K562 (cell line): ENCODE data around the gene AMPD3. TPM values are rescaled to one million over a fixed set of nuclear protein-coding genes. Genes with fewer than 3 reads are reported as not detected.

Experiments used
- ATF6 ChIP-seq: sonication (generic); formaldehyde crosslinking; IDR thresholded peaks from 2 replicates; pipeline ENCODE4 v1.4.0; 2020; ENCODE audit warnings: mild to moderate bottlenecking, missing genetic modification reagents
- EWSR1 ChIP-seq: fragments of 450-650 bp; IDR thresholded peaks from 2 replicates; pipeline ENCODE4 v1.6.1; 2018; ENCODE audit warnings: borderline replicate concordance, mild to moderate bottlenecking, low read depth, moderate library complexity; ENCODE audit not compliant: partially characterized antibody
- GTF2A2 ChIP-seq: IDR thresholded peaks from 2 replicates; pipeline ENCODE4 v1.6.1; 2016; ENCODE audit warnings: mild to moderate bottlenecking, missing genetic modification characterization, missing compliant biosample characterization
- HOXB6 ChIP-seq: fragments of 250-450 bp; sonication (Bioruptor Pico); IDR thresholded peaks from 2 replicates; pipeline ENCODE4 v1.5.1; 2022; ENCODE audit warnings: mild to moderate bottlenecking, borderline replicate concordance
- MTA1 ChIP-seq: fragments of 450-650 bp; IDR thresholded peaks from 2 replicates; pipeline ENCODE4 v1.6.1; 2017; ENCODE audit warnings: borderline replicate concordance
- ZFP36 ChIP-seq: fragments of 150-350 bp; IDR thresholded peaks from 2 replicates; pipeline ENCODE4 v1.6.1; 2018; ENCODE audit warnings: low read length, low read depth; ENCODE audit not compliant: partially characterized antibody
- polyA plus RNA-seq, 8 experiments: library from polyadenylated mRNA; depleted of rRNA in 4 of 8; stranded (reverse) in 5 of 8; unstranded in 3 of 8; fragments of >200 nt; fragmentation: Nextera tagmentation in 2 of 8; fragmentation: Illumina TruSeq in 1 of 8; extraction: Ambion mirVana in 2 of 8; extraction: Trizol in 1 of 8; gene quantifications; 2 replicates each; pipeline versions ENCODE4 v1.2.1 to v1.2.3, GENCODE V29; 2011 to 2014; ENCODE audit warnings: inconsistent platforms in 1 of 8, missing spikeins in 1 of 8
- total RNA-seq, 7 experiments: library from RNA; depleted of rRNA in 6 of 7; stranded (reverse); fragments of >200 nt in 6 of 7; fragmentation: Illumina TruSeq in 2 of 7; extraction: Trizol in 2 of 7; gene quantifications; 2 replicates each; pipeline versions ENCODE4 v1.2.1 to v1.2.3, GENCODE V29; 2011 to 2021; ENCODE audit warnings: low replicate concordance in 1 of 7
- TF ChIP-seq, protein P1 (sequence below), 3 experiments: fragments of 200-800 bp in 1 of 3; fragments of 250-450 bp in 1 of 3; fragments of 450-650 bp in 1 of 3; sonication (Bioruptor Pico) in 1 of 3; sonication (Bioruptor generic) in 1 of 3; formaldehyde crosslinking in 1 of 3; IDR thresholded peaks; 2 replicates each; pipeline versions ENCODE4 v1.6.1 to v1.8.0; 2016 to 2022; ENCODE audit warnings: mild to moderate bottlenecking in 2 of 3, missing genetic modification characterization in 2 of 3, missing compliant biosample characterization in 1 of 3, moderate library complexity in 1 of 3
- TF ChIP-seq, protein P2 (sequence below): fragments of 250-450 bp; sonication (Bioruptor Pico); IDR thresholded peaks from 2 replicates; pipeline ENCODE4 v1.5.0; 2022; ENCODE audit warnings: mild to moderate bottlenecking
- TF ChIP-seq, protein P3 (sequence below): fragments of 450-650 bp; IDR thresholded peaks from 2 replicates; pipeline ENCODE4 v1.6.1; 2018; ENCODE audit not compliant: partially characterized antibody
- TF ChIP-seq, protein P4 (sequence below): fragments of 200-400 bp; formaldehyde crosslinking; IDR thresholded peaks from 2 replicates; pipeline ENCODE4 v1.6.1; 2017; ENCODE audit warnings: mild to moderate bottlenecking, low read depth, low read length, moderate library complexity

The AMPD3 gene
- total and polyA plus RNA-seq, 9 of the 15 experiments (the other 6 are each of a cell fraction or from before 2014, with no cell fraction given) = 4.4 to 23.6 (median 11.2) TPM

DNA sequence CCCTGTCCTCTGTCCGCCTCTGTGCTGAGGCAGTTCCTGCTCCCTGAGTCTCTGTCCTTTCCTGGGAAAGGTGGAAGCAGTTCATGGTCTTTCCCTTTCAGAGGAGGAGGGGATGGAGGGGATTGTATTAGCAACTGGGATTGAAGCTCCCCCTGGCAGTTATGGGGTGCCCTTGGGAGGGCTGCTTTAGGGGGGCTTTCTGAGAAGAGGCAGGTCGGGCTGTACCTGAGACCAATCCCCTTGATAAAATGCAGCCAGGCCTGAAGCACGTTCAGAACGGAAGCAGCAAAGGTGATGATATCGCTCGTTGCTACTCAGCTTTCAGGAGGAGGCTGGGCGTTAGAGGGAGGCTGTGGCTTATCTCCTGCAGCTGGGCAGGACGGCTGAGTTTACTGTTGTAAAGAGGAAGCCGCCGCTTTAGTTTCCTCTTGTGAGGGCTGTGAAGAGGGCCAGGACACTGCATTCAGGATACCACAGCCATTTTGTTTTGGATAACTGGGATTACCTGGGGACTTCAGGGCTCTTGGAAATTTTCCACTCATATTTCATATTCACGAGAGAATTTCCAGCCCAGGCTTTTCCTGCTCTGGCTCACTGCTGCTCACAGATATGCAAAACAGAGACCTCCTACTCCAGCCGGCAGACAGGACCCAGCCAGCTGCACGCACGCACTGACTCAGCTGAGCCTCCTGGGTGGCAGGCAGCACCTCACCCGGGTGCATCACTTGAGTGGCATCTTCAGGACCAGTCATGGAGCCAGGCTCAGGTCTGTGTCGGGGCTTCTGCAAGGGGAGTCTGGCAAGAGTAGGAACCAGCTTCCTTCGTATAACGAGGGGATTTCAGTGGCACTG, 798 bp downstream of the AMPD3 start (continued):
- TF ChIP-seq, protein P1, sequence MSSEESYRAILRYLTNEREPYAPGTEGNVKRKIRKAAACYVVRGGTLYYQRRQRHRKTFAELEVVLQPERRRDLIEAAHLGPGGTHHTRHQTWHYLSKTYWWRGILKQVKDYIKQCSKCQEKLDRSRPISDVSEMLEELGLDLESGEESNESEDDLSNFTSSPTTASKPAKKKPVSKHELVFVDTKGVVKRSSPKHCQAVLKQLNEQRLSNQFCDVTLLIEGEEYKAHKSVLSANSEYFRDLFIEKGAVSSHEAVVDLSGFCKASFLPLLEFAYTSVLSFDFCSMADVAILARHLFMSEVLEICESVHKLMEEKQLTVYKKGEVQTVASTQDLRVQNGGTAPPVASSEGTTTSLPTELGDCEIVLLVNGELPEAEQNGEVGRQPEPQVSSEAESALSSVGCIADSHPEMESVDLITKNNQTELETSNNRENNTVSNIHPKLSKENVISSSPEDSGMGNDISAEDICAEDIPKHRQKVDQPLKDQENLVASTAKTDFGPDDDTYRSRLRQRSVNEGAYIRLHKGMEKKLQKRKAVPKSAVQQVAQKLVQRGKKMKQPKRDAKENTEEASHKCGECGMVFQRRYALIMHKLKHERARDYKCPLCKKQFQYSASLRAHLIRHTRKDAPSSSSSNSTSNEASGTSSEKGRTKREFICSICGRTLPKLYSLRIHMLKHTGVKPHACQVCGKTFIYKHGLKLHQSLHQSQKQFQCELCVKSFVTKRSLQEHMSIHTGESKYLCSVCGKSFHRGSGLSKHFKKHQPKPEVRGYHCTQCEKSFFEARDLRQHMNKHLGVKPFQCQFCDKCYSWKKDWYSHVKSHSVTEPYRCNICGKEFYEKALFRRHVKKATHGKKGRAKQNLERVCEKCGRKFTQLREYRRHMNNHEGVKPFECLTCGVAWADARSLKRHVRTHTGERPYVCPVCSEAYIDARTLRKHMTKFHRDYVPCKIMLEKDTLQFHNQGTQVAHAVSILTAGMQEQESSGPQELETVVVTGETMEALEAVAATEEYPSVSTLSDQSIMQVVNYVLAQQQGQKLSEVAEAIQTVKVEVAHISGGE (CRISPR knock-in tag; IDR thresholded peaks at IDR 0.05) = peak in 1 of 3 experiments; percentile 45; a peak in 1 of 6 replicates
- no peak for TF ChIP-seq ATF6 (CRISPR knock-in tag)
- TF ChIP-seq, protein P2, sequence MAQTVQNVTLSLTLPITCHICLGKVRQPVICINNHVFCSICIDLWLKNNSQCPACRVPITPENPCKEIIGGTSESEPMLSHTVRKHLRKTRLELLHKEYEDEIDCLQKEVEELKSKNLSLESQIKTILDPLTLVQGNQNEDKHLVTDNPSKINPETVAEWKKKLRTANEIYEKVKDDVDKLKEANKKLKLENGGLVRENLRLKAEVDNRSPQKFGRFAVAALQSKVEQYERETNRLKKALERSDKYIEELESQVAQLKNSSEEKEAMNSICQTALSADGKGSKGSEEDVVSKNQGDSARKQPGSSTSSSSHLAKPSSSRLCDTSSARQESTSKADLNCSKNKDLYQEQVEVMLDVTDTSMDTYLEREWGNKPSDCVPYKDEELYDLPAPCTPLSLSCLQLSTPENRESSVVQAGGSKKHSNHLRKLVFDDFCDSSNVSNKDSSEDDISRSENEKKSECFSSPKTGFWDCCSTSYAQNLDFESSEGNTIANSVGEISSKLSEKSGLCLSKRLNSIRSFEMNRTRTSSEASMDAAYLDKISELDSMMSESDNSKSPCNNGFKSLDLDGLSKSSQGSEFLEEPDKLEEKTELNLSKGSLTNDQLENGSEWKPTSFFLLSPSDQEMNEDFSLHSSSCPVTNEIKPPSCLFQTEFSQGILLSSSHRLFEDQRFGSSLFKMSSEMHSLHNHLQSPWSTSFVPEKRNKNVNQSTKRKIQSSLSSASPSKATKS (CRISPR knock-in tag) = no peak
- no peak for TF ChIP-seq MTA1
- no peak for TF ChIP-seq ZFP36
- no peak for TF ChIP-seq GTF2A2
- TF ChIP-seq, protein P3, sequence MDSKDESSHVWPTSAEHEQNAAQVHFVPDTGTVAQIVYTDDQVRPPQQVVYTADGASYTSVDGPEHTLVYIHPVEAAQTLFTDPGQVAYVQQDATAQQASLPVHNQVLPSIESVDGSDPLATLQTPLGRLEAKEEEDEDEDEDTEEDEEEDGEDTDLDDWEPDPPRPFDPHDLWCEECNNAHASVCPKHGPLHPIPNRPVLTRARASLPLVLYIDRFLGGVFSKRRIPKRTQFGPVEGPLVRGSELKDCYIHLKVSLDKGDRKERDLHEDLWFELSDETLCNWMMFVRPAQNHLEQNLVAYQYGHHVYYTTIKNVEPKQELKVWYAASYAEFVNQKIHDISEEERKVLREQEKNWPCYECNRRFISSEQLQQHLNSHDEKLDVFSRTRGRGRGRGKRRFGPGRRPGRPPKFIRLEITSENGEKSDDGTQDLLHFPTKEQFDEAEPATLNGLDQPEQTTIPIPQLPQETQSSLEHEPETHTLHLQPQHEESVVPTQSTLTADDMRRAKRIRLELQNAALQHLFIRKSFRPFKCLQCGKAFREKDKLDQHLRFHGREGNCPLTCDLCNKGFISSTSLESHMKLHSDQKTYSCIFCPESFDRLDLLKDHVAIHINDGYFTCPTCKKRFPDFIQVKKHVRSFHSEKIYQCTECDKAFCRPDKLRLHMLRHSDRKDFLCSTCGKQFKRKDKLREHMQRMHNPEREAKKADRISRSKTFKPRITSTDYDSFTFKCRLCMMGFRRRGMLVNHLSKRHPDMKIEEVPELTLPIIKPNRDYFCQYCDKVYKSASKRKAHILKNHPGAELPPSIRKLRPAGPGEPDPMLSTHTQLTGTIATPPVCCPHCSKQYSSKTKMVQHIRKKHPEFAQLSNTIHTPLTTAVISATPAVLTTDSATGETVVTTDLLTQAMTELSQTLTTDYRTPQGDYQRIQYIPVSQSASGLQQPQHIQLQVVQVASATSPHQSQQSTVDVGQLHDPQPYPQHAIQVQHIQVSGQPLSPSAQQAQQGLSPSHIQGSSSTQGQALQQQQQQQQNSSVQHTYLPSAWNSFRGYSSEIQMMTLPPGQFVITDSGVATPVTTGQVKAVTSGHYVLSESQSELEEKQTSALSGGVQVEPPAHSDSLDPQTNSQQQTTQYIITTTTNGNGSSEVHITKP = no peak
- TF ChIP-seq EWSR1 = no peak
- TF ChIP-seq HOXB6 (CRISPR knock-in tag) = no peak
- TF ChIP-seq, protein P4, sequence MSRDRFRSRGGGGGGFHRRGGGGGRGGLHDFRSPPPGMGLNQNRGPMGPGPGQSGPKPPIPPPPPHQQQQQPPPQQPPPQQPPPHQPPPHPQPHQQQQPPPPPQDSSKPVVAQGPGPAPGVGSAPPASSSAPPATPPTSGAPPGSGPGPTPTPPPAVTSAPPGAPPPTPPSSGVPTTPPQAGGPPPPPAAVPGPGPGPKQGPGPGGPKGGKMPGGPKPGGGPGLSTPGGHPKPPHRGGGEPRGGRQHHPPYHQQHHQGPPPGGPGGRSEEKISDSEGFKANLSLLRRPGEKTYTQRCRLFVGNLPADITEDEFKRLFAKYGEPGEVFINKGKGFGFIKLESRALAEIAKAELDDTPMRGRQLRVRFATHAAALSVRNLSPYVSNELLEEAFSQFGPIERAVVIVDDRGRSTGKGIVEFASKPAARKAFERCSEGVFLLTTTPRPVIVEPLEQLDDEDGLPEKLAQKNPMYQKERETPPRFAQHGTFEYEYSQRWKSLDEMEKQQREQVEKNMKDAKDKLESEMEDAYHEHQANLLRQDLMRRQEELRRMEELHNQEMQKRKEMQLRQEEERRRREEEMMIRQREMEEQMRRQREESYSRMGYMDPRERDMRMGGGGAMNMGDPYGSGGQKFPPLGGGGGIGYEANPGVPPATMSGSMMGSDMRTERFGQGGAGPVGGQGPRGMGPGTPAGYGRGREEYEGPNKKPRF = no peak
